Measurements from ENCODE around the gene NF1.

NF1 gene

DNA sequence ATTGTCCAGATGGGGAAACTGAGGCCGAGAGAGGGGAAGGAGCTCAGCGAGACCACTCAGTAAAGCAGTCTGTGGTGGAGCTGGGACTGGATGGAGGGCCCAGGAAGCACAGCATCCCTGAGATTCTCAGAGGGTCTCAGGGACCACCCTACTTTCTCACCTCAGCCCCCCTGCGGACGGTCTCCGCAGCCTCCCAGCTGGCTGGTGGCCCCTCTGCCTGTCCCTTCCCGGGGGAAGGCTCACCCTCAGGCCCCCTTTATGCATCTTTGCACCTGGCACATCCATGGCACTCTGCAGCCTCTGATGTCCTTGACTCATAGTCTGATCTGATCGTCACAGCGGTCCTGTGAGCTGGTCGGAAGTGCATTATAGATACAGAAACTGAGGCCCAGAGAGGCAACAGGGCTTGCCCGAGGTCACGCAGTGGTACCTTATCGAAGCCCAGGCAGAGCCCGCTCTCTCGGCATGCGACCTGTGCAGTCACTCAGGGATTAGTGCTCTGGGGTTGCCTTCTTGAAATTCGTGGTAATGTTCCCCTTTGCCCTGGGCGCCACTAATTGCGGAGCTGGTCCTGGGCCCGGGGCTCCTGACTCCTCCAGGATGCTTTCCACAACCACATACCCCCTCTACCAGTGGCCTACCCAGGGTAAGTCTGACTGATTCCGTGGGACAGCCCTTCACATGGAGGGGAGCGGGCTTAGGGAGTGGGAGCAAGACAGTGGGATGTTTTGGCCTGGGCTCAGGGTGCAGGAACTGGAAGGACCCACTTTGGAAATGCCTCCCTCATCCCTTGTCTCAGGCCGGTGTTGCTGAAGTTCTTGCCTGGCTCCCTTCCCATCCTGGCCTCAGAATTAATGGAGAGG lies 321.1 kb downstream of the NF1 start:
- DNase-seq = no peak

DNA sequence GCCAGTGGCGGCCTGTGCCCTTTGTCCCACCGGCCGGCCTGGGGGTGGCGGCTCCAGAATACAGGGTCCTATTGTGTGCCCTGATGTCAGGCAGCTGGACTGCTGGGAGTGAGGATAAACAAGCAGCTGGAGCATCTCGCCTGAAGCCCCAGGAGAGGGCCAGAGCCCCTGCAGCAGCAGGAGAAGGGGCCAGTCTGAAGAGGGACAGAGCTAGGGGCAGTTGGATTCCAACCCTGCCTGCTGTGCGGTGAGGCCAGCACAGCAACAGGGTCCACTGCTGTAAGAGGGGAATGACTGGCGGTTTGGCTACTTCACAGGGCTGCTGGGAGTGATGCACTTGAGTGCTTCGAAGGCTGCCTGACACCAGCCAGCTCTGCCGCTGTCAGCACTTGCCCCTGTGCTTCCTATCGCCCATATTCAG lies 321.7 kb downstream of the NF1 start:
- peak; percentile 88 to 96 for DNase-seq

- DNase-seq = no peak
Observed at GRCh38 chr17:31417051-31417792, 322.4 kb downstream of the NF1 start.

DNA sequence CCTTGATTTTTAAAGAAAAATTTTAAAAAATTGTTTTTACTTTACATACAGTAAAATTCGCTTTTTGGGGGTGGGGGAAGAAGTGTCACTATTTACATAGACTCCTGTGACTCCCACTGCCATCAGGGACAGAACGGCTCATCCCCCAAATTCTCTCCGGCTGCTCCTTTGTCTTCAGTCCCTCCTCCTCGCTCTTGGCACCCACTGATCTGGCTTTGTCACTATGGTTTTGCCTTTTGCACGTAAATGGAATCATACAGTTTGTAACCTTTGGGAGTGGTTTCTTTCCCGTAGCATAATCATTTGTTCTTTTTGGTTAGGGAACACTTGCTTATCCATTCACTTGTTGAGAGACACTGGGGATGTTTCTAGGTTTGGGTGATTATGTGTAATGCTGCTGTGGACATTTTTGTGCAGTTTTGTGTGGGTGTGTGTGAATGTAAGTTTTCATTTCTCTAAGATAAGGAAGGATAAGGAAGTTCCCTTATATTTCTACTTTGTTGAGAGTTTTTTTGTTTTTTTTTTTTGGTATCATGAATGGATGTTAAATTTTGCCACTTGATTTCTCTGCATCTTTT lies 324.1 kb downstream of the NF1 start:
- DNase-seq = no peak

DNA sequence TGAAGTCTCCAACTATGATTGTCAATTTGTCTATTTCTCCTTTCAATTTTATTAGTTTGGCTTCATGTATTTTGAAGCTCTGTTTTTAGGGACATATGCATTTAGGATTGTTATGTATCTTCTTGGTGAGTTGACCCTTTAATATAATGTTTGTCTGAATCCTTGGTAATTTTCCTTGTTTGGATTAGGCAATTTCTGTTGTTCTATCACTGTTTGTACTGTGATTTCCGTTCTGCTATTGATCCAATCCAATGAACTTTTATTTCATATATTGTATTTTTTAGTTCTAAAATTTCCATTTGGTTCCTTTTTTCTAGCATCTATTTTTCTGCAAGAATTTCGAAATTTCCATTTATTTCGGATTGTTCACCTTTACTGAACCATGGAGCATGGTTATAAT lies 327.7 kb downstream of the NF1 start:
- DNase-seq = no peak

DNA sequence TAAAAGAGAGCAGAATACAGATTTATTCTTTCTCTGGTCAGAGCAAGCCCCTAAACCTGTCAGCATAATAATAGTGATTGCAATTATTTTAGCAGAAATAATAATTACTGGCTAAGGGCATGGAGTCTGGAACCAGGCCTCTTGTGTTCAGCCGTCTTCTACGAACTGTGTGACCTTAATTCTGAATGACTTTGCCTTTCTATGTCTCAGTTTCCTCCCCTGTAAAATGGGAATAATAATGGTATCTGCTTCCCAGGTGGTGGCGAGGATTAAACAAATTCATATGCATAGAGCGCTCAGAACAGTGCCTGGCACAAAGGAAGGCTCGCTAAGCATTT lies 330.1 kb downstream of the NF1 start:
- DNase-seq = no peak

DNA sequence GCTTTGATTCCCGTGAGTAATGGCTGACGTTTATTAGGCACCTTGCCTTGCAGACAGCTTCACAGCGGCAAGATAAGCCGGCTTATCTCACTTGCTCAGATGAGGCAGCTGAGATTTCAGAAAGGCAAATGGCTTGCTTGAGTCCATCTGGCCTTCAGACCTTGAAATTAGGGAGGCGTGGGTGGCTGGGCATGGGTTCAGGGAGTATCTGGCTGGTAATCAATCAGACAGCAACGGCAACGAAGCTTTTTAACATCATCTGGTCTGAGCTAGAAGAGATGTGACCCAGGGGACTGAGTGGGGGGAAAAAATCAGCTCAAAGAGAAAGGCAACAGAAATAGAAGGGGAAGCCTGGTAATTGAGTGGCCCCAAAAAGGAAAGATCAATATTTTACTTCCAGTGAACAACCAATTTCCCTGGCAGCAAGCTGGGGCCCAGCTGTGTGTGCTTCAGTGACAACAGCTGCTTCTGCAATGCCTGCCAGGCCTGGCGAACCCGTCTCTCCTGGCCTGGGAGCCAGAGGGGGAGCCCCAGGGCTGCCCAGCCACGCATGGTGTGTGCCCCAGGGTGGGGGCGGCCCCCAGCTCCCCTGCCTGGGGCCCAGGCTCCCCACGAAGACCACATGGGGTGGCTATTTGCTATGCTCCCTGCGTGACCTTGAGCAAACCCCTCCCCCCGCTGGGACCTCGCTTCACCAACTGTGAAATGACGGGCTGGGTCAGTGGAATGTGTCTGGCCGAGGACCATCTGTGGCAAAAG lies 330.7 kb downstream of the NF1 start:
- DNase-seq = peak; percentile 40
